NT2/D1 (cell line): ENCODE measurements around the gene MTNR1A.

Source experiments
- DNase-seq: peaks from one replicate; pipeline ENCODE4 v3.0.0-alpha.2; 2011; ENCODE audit warnings: low read depth, low spot score
- H3K27me3 ChIP-seq: 2 replicates; pipeline ENCODE4 v1.6.0; 2011; ENCODE audit warnings: mild to moderate bottlenecking; ENCODE audit not compliant: insufficient read length, insufficient read depth
- H3K36me3 ChIP-seq: 2 replicates; pipeline ENCODE4 v1.6.1; 2011; ENCODE audit warnings: mild to moderate bottlenecking, low read length, mixed read lengths; ENCODE audit not compliant: insufficient read depth, insufficient read length
- H3K4me1 ChIP-seq: 2 replicates; pipeline ENCODE4 v1.5.1; 2011; ENCODE audit not compliant: insufficient read depth, insufficient read length
- H3K4me3 ChIP-seq: 2 replicates; pipeline ENCODE4 v1.5.1; 2011; ENCODE audit warnings: low read depth; ENCODE audit not compliant: insufficient read length
- H3K9ac ChIP-seq: 2 replicates; pipeline ENCODE4 v1.6.0; 2011; ENCODE audit warnings: low read depth; ENCODE audit not compliant: insufficient read length
- H3K9me3 ChIP-seq: 2 replicates; pipeline ENCODE4 v1.5.1; 2011; ENCODE audit warnings: mild to moderate bottlenecking, low read length; ENCODE audit not compliant: insufficient read depth
- SUZ12 ChIP-seq: IDR thresholded peaks from 2 replicates; pipeline ENCODE4 v1.6.1; 2011; ENCODE audit not compliant: insufficient read length, insufficient read depth; ENCODE audit errors: extremely low read depth
- YY1 ChIP-seq: IDR thresholded peaks from 2 replicates; pipeline ENCODE4 v1.6.1; 2011; ENCODE audit not compliant: insufficient read length, insufficient read depth
- ZNF274 ChIP-seq: IDR thresholded peaks from 2 replicates; pipeline ENCODE4 v1.6.1; 2011; ENCODE audit warnings: mild to moderate bottlenecking, low read depth, low read length

Gene MTNR1A

GRCh38 chr4:186584912-186585311 is 29.5 kb upstream of the MTNR1A start:
- no peak for DNase-seq
- no peak overlapping the region for H3K4me3 ChIP-seq
- H3K4me1 ChIP-seq, result no peaks in the 10 kb centered on the region
- TF ChIP-seq YY1 (no peak), SUZ12 (no peak), ZNF274 (no peak)
- H3K27me3 ChIP-seq, result no peaks in the 10 kb centered on the region
- no peak overlapping the region for H3K9ac ChIP-seq
- peaks cover 49% of the 10 kb centered on the region for H3K36me3 ChIP-seq
- peaks cover 12% of the 10 kb centered on the region; the same call in 1 of the 2 replicates for H3K9me3 ChIP-seq

- H3K9ac ChIP-seq, result no peak overlapping the region
- H3K4me1 ChIP-seq, result no peaks in the 10 kb centered on the region
- peaks cover 31% of the 10 kb centered on the region for H3K36me3 ChIP-seq
- no peak for TF ChIP-seq SUZ12
- TF ChIP-seq ZNF274, result no peak
- TF ChIP-seq YY1, result no peak
- H3K27me3 ChIP-seq, result no peaks in the 10 kb centered on the region
- no peak for DNase-seq
- peaks cover 12% of the 10 kb centered on the region; the same call in 1 of the 2 replicates for H3K9me3 ChIP-seq
- no peak overlapping the region for H3K4me3 ChIP-seq
Measured at GRCh38 chr4:186581421-186581820, 26.1 kb upstream of the MTNR1A start.

- no peaks in the 10 kb centered on the region for H3K27me3 ChIP-seq
- no peak for TF ChIP-seq ZNF274
- no peak for TF ChIP-seq YY1
- TF ChIP-seq SUZ12, result no peak
- DNase-seq, result no peak
- no peaks in the 10 kb centered on the region for H3K4me1 ChIP-seq
- H3K9me3 ChIP-seq, result peaks cover 12% of the 10 kb centered on the region; the same call in 1 of the 2 replicates
- H3K9ac ChIP-seq, result no peak overlapping the region
- H3K36me3 ChIP-seq, result peaks cover 24% of the 10 kb centered on the region
- no peak overlapping the region for H3K4me3 ChIP-seq
Measured at GRCh38 chr4:186580669-186581068, 25.3 kb upstream of the MTNR1A start.

- no peak for DNase-seq
- Histone ChIP-seq H3K36me3 (no peaks in the 10 kb centered on the region), H3K4me1 (peaks cover 2% of the 10 kb centered on the region), H3K27me3 (no peaks in the 10 kb centered on the region), H3K9ac (no peak overlapping the region), H3K9me3 (no peaks in the 10 kb centered on the region), H3K4me3 (no peak overlapping the region)
- TF ChIP-seq YY1, result no peak
- no peak for TF ChIP-seq SUZ12
- TF ChIP-seq ZNF274, result no peak
Measured at GRCh38 chr4:186570193-186570996, 15.0 kb upstream of the MTNR1A start.

- Histone ChIP-seq H3K9ac (no peak overlapping the region), H3K4me1 (peaks cover 2% of the 10 kb centered on the region), H3K9me3 (no peaks in the 10 kb centered on the region), H3K27me3 (no peaks in the 10 kb centered on the region), H3K36me3 (no peaks in the 10 kb centered on the region), H3K4me3 (no peak overlapping the region)
- DNase-seq, result no peak
- no peak for TF ChIP-seq SUZ12
- TF ChIP-seq YY1, result no peak
- TF ChIP-seq ZNF274, result no peak
Measured at GRCh38 chr4:186569533-186570192, 14.3 kb upstream of the MTNR1A start.

- H3K36me3 ChIP-seq, result no peaks in the 10 kb centered on the region
- TF ChIP-seq ZNF274, result no peak
- TF ChIP-seq YY1, result no peak
- no peak for TF ChIP-seq SUZ12
Measured at GRCh38 chr4:186566068-186566467, 10.7 kb upstream of the MTNR1A start.

GRCh38 chr4:186563761-186564160 is 8.4 kb upstream of the MTNR1A start:
- Histone ChIP-seq H3K9ac (no peak overlapping the region), H3K4me3 (no peak overlapping the region), H3K36me3 (no peaks in the 10 kb centered on the region), H3K9me3 (no peaks in the 10 kb centered on the region), H3K4me1 (no peaks in the 10 kb centered on the region), H3K27me3 (no peaks in the 10 kb centered on the region)
- TF ChIP-seq ZNF274, result no peak
- no peak for TF ChIP-seq YY1
- TF ChIP-seq SUZ12, result no peak
- no peak for DNase-seq

More at GRCh38 chr4:186566068-186566467, 10.7 kb upstream of the MTNR1A start:
- peaks cover 2% of the 10 kb centered on the region for H3K4me1 ChIP-seq
- DNase-seq, result no peak
- no peaks in the 10 kb centered on the region for H3K27me3 ChIP-seq
- H3K4me3 ChIP-seq, result no peak overlapping the region
- no peak overlapping the region for H3K9ac ChIP-seq
- H3K9me3 ChIP-seq, result no peaks in the 10 kb centered on the region
